Hepatocyte (in vitro differentiated cells): ENCODE results near the gene CCDC81.

Experiments used
- EZH2 ChIP-seq: fragments of 200-600 bp; sonication (generic); IDR thresholded peaks from 2 replicates; pipeline ENCODE4 v1.6.1; 2016; ENCODE audit warnings: antibody characterized with exemption, mild to moderate bottlenecking, borderline replicate concordance
- EZH2phosphoT487 ChIP-seq: fragments of 200-600 bp; sonication (generic); IDR thresholded peaks from one replicate; pipeline ENCODE4 v1.6.1; 2018; ENCODE audit warnings: antibody characterized with exemption, mild to moderate bottlenecking, low read depth, moderate library complexity; ENCODE audit not compliant: unreplicated experiment, severe bottlenecking
- TF ChIP-seq, protein P1 (sequence below): fragments of 200-600 bp; sonication (generic); IDR thresholded peaks from 2 replicates; pipeline ENCODE4 v1.5.1; 2016; ENCODE audit warnings: antibody characterized with exemption, mild to moderate bottlenecking; ENCODE audit not compliant: poor library complexity

DNA sequence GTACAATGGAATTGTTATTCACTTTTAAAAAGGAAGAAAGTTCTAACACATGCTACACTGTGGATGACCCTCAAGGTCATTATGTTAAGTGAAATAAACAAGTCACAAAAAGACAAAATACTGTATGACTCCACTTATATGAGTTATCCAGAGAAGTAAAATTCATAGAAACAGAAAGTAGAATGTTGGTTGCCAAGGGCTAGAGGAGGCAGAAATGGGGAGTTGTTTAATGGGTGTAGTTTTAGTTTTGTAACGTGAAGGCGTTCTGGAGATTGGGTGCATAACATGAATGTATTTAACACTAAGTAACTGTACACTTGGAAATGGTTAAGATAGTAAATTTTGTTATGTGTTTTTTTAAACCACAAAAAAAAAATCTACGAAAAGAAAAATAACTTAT is 43.8 kb downstream of the CCDC81 start:
- TF ChIP-seq, protein P1, sequence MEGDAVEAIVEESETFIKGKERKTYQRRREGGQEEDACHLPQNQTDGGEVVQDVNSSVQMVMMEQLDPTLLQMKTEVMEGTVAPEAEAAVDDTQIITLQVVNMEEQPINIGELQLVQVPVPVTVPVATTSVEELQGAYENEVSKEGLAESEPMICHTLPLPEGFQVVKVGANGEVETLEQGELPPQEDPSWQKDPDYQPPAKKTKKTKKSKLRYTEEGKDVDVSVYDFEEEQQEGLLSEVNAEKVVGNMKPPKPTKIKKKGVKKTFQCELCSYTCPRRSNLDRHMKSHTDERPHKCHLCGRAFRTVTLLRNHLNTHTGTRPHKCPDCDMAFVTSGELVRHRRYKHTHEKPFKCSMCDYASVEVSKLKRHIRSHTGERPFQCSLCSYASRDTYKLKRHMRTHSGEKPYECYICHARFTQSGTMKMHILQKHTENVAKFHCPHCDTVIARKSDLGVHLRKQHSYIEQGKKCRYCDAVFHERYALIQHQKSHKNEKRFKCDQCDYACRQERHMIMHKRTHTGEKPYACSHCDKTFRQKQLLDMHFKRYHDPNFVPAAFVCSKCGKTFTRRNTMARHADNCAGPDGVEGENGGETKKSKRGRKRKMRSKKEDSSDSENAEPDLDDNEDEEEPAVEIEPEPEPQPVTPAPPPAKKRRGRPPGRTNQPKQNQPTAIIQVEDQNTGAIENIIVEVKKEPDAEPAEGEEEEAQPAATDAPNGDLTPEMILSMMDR, result no peak
- no peak for TF ChIP-seq EZH2
- TF ChIP-seq EZH2phosphoT487, result no peak
